ENCODE results near the gene TM4SF1.
"Not testable (repeated sequence)": the region's sequence is repeated elsewhere in the genome, so short reads cannot be mapped to it uniquely, and the experiment has no call there.

TM4SF1 gene

DNA sequence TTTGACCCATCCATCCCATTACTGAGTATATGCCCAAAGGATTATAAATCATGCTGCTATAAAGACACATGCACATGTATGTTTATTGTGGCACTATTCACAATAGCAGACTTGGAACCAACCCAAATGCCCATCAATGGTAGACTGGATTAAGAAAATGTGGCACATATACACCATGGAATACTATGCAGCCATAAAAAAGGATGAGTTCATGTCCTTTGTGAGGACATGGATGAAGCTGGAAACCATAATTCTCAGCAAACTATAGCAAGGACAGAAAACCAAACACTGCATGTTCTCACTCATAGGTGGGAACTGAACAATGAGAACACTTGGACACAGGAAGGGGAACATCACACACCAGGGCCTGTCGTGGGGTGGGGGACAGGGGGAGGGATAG lies 40.0 kb downstream of the TM4SF1 start:
- not testable (repeated sequence) for DNase-seq

DNA sequence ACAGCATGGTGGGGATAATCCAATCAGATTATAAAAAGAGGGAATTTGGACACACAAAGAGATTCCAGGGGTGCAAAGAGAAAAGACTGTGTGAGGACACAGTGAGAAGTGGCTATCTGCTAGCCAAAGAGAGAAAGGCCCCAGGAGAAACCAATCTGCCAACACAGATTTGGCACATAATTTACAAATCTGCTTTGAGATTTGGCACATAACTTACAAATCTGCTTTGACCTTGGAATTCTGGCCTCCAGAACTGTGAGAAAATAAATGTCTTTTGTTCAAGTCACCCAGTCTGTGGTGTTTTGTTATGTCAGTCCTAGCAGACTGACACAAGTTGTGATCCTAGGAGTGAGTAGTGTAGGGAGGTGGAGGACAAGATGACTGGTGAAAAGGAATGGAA lies 40.5 kb downstream of the TM4SF1 start:
- DNase-seq: no peak

DNA sequence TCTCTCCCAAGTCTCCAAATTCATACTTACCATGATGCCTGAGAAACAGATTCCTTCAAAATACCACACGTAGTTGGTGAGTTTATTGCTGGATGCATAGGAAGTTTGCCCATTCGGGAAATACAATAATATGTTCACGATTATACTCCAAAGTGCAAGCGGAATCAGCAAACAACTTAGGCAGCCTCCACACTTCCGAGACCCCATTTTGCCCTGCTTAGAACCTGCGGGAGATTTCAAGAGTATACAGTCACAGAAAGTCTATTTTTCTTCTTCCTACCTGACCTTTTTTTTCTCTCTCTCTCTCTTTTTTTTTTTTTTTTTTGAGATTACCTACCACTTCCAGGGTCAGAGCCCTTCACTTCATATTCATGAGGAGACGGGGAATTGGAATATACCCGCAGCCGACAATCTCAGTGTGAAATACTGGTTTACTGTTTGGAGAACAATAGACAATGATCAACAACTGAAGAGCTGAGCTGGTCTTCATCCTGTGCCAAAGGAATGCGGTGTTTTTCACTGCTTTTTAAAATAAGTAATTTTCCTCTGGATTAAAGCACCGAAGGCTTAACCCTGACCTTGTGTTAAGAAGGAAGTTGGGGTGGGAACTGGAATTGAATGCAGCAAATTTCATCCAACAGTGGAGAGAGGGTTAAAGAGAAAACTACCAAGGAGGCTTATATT lies 44.1 kb downstream of the TM4SF1 start, which contains the start of gene TM4SF18:
TSS of gene TM4SF18 (minus strand) at position 461 of the 684 bp plus-strand sequence. CDS start at position 207, 254 bp downstream.
- DNase-seq: no peak

DNA sequence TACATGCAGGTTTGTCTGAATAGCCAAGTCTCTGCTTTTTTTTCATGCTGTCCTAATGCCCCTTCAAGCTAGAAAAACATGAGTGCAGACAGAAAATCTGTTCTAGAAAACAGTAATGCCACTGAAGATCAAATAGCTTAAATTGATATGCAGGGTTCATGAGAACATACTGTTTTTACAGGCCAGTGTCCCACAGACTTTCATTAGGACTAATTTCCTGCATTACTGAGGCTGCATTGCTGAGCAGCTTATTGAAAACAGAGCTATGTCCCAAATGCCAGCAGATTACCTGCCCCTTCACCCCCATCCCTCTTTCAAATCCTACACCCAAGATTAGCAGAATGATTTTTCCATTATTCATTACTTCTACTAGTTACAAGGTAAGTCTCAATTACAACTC lies 44.7 kb downstream of the TM4SF1 start:
- no peak for DNase-seq

DNA sequence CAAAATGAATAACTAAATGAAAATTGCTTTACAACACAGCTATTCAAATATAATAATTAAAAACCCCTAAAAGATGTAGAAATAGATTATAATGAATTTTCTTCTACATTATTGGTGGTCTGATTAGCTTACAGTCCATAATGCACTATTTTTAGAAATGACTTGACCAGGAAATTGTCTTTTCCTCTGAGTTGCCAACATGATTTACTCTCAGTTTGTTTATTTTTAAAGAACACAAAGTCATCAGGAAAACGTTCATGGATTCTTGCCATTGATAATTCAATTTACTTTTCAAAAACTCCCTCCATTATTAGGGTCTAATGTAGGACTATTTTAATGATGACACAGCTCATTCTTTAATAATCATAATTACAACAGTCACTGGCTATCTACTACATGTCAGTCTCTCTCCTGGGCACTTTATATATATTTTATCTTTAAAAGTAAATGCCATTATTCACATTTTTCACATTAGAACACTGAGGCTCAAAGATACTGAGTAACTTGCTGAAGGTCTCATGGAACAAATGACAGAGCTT lies 45.2 kb downstream of the TM4SF1 start:
- DNase-seq: no peak

DNA sequence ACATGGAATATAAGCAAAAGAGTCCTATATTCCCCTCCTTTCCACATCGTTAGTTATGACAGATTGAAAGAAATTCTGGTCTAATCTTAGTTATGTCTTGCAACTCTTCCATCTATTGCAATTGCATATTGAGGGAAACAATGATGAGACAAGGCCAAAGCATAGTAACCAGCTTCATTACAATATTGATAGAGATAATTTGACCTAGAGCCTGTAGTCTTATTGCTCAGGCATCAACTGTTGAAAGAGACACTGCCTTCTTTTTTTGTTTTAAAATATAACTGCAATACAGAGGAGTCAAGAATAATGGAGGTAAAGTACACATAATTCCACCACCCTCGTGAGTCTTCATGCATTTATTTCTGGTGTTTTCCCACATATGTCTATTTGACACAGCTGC lies 46.1 kb downstream of the TM4SF1 start:
- no peak for DNase-seq

DNA sequence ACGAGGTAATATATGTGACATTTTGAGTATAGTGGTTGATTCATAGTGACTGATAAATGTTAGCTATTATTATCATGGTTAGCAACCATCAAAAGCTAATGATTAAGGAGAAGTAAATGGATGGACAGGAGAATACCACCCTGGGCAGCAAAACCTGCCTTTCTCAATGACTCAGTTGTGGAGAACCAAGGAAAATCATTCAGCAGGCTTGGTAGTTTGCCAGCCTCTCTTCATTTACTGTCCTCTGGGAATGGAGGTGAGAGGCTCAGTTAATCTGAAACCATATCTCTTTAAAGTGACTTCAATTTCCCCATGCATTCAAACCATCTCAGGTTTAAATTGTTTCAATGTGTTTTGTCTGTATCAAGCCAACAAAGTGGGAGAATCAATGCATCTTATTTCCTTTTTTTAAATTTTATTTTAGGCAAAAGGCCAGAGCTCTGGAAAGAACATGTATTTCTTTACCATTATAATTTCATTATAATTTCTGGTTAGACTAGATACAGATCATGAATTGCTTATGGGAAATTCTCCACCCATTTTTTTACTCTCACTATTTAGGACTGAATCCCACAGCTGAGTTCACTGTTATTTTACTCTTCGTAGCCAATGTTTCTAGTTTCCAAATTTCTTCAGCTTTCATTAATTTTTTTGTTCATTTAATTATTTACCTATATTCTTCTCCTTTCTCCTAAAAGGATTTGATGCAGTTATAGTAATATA lies 46.7 kb downstream of the TM4SF1 start:
- no peak for DNase-seq

DNA sequence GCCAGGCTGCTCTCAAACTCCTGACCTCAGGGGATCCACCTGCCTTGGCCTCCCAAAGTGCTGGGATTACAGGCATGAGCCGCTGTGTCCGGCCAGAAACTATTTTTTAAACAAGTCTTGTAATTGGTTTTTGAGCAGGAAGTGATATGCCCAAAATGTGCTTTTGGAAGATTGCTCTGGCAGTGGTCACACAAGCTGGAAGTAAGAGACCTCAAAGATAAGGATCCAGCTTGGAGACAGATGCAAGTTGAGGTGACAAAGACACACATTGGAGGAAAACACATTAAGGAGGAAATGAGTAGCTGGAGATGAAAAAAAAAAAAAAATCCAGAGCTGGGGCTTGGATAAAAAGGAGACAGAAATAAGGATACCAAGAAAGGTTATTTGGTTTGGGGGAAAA lies 50.3 kb downstream of the TM4SF1 start:
- DNase-seq: no peak

DNA sequence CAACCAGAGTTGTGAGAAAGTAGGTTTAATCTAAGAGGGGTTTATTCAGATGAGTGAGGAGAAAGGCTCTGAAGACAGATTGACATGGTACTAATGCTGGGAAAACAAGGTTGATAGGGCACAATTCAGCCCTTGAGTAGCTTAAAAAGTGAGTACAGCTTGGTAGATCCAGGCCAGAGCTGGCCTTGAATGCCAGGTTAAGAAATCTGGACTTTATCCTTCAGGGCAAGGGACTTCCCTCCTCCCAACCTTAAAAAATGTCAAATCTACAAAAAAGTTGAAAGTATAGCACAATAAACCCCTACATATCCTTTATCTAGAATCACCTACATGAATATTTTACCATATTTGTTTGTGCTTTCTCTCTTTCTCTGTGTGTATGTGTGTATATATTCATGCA lies 51.9 kb downstream of the TM4SF1 start:
- no peak for DNase-seq

DNA sequence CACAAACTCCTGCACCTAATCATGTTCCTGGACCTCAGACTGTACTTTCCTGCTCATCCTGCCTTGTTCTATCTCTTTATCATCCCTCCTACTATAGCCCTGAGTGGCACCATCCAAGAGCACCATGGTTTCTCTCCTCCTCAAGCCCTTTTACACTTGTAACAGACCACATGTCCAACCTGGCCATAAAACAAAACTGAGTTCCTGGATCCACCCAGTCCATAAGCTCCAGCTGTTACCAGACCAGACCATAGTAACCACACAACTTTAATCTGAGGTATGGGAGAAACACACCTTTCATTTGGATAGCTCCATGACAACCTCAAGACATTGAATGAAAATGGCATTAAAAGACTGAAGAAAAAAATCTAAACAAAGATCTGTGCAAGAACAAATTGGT lies 53.1 kb downstream of the TM4SF1 start:
- no peak for DNase-seq

DNA sequence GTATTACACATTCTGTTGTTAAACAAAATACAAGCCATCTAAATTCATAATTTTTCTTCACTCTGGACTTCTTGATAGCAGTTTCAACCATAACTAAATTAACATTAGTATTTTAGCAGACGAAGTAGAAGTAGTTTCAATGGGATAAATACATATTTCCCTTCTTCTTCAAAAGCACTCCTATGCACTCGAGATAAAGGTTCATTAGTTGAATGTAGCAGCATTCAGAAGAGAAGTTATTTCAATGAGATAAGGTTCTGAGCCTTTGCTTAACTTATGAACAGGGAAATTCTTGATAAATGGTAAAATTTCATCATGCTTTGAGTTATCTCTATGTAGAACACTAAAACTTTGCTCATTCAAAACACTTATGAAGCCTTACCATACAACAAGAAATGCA lies 55.8 kb downstream of the TM4SF1 start:
- DNase-seq: no peak

DNA sequence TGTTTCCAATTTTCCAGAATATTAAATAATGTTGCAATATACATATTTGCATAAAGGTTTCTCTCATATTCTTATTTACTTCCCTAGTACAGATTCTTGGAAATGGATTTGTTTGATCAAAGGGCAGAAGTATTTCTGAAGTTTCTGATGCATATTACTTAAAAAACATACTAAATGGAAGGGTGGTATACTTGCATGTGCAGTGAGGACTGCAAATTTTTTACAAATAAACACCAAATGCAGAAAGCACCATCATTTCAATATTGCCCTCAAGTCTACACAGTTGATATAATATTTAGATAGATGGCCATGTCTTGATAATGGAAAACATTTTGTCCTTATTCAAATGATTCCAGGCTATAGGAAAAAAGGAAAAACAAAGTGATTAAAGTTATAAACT lies 56.3 kb downstream of the TM4SF1 start:
- DNase-seq: no peak

DNA sequence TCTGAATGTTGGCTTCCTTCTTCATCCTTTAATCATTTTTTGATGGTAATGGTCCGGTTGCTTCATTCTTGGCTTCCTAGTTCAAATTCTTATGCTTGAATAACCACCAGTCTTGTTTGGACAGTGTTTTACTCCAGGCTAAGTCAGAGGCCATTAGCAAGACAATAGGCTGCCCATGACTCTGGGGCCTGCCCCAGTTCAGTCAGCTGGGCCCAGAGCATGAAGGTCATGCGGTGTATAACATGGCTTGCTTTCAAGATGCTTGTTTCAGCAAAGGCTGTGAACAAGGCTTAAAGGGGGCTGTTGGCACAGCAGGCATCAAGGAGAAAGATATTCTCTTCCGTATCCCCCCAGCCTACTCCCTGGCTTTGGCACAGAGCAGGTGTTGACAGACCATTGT lies 57.7 kb downstream of the TM4SF1 start:
- DNase-seq: no peak
